ENCODE measurements around the gene SPTBN4.

The SPTBN4 gene

DNA sequence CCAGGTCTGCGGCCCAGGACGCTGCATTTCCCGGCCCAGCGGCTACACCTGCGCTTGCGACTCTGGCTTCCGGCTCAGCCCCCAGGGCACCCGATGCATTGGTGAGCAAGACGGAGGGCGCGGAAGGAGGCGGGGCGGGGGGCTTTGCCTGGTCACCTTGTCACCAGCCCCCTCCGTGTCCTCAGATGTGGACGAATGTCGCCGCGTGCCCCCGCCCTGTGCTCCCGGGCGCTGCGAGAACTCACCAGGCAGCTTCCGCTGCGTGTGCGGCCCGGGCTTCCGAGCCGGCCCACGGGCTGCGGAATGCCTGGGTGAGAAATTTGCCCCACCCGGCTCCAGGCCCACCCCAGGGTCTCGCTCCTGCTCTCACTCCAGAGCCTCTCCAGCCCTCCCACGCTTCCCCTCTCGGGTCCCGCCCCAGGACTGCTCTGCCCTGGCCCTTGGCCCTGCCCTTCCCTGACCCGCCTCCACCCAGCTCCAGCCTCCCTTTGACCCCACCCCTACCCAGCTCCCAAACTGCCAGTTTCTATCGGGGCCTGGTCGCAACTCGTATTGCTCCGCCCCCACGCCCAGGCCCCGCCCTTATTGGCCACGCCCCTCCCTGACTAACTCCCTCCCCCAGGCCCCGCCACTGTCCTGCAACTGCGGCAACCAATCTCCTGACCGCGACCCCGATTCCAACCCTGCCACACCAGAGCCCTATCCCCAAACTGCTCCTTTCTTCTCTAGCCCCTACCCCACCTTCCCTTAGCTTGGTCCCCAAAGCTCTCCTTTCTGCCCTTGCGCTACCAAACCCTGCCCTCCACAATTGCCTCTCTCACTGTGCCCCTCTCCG is 143.0 kb downstream of the SPTBN4 start:
- peaks cover 69% of the 10 kb centered on the region for H3K4me1 Mint-ChIP-seq
- H3K4me3 Mint-ChIP-seq = peak overlapping the region; percentile 94
- peak overlapping the region; percentile 98 for H3K27ac Mint-ChIP-seq
- no peaks in the 10 kb centered on the region for H3K27me3 Mint-ChIP-seq
- no peaks in the 10 kb centered on the region for H3K9me3 Mint-ChIP-seq
- peaks cover 1% of the 10 kb centered on the region for H3K36me3 Mint-ChIP-seq

DNA sequence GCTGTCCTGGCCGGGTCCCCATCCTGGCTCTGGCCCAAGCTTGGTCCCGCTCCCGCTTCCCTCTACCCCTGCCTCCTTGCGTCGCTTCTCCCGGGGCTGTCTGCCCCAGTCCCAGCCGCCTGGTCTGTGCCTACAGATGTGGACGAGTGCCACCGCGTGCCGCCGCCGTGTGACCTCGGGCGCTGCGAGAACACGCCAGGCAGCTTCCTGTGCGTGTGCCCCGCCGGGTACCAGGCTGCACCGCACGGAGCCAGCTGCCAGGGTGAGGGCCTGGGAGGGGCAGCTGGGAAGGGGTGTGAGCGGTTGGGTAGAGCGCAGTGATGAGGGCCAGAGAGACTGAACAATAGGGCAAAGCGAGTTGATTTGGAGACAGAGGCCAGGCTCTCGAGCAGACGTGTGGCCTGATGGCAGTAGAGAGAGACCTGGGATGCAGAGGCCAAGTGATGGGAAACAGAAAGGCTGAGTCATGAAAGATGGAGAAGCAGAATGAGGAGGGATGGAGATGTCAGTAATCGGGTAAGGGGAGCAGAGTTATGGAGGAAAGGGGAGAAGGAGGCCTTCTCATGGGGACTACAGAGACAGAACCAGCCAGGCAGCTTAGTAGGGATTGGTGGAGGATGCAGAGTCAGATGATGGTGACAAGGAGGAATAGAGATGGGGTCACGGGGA is 143.7 kb downstream of the SPTBN4 start:
- peaks cover 69% of the 10 kb centered on the region for H3K4me1 Mint-ChIP-seq

DNA sequence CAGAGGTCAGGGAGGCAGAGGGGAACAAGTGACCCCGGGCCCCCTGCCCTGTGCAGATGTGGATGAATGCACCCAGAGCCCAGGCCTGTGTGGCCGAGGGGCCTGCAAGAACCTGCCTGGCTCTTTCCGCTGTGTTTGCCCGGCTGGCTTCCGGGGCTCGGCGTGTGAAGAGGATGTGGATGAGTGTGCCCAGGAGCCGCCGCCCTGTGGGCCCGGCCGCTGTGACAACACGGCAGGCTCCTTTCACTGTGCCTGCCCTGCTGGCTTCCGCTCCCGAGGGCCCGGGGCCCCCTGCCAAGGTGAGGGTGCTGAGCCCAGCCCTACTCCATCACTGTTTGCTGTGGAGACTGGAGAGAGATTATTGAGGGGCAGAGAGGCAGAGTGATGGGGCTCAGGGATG is 144.3 kb downstream of the SPTBN4 start:
- H3K36me3 Mint-ChIP-seq = peaks cover 7% of the 10 kb centered on the region
- peak overlapping the region; percentile 98 for H3K27ac Mint-ChIP-seq
- no peaks in the 10 kb centered on the region for H3K27me3 Mint-ChIP-seq
- H3K9me3 Mint-ChIP-seq = no peaks in the 10 kb centered on the region
- H3K4me3 Mint-ChIP-seq = peak overlapping the region; percentile 94
- peaks cover 69% of the 10 kb centered on the region for H3K4me1 Mint-ChIP-seq

More for the DNA sequence above, 143.7 kb downstream of the SPTBN4 start:
- no peaks in the 10 kb centered on the region for H3K9me3 Mint-ChIP-seq
- H3K4me3 Mint-ChIP-seq = peak overlapping the region; percentile 94
- peaks cover 3% of the 10 kb centered on the region for H3K36me3 Mint-ChIP-seq
- H3K27me3 Mint-ChIP-seq = no peaks in the 10 kb centered on the region
- H3K27ac Mint-ChIP-seq = peak overlapping the region; percentile 98

DNA sequence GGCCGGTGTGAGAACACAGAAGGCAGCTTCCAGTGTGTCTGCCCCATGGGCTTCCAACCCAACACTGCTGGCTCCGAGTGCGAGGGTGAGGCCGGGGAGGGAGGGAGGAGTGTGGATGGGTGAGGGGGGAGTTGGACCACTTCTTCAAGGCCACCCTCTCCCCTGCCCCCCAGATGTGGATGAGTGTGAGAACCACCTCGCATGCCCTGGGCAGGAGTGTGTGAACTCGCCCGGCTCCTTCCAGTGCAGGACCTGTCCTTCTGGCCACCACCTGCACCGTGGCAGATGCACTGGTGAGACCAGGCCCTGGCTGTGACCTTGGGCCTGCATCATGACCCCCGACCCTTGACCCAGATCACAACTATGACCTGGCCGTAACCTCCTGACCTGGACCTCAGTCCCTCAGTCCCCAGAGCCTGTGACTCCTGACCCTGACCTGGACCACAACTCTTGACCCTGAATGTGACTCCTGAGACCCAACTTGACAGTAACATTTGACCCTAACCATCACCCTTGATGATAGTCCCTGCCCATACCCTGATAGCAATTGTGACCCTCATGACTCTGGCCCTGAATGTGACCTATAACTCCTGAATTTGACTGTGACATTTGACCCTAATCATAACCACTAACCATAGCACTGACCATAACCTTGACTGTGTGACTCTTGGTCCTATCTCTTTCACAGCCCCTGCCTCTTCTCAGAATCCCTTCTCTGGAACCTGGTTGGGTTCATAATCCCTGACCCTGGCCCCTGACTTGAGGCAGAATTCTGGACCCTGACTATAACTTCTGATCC is 145.3 kb downstream of the SPTBN4 start:
- Mint-ChIP-seq H3K27me3 (no peaks in the 10 kb centered on the region), H3K27ac (peak overlapping the region; percentile 98), H3K4me3 (peak overlapping the region; percentile 34), H3K36me3 (peaks cover 7% of the 10 kb centered on the region), H3K4me1 (peaks cover 65% of the 10 kb centered on the region), H3K9me3 (no peaks in the 10 kb centered on the region)

DNA sequence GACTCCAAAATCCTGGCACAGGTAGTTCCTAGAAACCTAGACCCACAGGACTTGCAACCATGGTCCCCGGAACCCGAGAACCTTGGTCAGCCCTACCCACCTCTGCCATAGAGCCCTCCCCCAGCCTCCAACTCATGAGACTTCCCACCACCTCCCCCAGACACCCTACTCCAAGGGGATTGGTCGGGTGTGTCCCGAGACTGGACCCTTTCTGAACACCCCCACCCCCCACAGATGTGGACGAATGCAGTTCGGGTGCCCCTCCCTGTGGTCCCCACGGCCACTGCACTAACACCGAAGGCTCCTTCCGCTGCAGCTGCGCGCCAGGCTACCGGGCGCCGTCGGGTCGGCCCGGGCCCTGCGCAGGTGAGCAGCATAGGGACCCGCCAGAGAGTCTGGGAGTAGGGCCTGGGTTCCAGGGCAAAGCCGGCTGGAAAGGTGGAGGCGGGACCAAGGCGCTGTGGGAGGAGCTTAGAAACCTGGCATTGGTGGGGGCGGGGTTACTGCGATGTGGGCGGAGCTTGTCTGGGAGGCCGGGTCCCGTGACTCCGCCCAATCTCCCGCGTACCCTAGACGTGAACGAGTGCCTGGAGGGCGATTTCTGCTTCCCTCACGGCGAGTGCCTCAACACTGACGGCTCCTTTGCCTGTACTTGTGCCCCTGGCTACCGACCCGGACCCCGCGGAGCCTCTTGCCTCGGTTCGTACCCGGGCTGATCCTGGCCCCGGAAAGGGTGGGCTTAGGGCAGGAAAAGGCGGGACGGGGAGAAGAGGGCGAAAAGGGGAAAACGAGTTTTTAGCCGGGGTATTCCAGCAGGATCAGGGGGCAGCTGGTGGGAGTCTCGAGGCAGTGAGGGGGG is 146.3 kb downstream of the SPTBN4 start:
- Mint-ChIP-seq H3K36me3 (peaks cover 7% of the 10 kb centered on the region), H3K27me3 (no peaks in the 10 kb centered on the region), H3K27ac (peak overlapping the region; percentile 98), H3K4me1 (peaks cover 59% of the 10 kb centered on the region), H3K4me3 (peak overlapping the region; percentile 100), H3K9me3 (no peaks in the 10 kb centered on the region)

DNA sequence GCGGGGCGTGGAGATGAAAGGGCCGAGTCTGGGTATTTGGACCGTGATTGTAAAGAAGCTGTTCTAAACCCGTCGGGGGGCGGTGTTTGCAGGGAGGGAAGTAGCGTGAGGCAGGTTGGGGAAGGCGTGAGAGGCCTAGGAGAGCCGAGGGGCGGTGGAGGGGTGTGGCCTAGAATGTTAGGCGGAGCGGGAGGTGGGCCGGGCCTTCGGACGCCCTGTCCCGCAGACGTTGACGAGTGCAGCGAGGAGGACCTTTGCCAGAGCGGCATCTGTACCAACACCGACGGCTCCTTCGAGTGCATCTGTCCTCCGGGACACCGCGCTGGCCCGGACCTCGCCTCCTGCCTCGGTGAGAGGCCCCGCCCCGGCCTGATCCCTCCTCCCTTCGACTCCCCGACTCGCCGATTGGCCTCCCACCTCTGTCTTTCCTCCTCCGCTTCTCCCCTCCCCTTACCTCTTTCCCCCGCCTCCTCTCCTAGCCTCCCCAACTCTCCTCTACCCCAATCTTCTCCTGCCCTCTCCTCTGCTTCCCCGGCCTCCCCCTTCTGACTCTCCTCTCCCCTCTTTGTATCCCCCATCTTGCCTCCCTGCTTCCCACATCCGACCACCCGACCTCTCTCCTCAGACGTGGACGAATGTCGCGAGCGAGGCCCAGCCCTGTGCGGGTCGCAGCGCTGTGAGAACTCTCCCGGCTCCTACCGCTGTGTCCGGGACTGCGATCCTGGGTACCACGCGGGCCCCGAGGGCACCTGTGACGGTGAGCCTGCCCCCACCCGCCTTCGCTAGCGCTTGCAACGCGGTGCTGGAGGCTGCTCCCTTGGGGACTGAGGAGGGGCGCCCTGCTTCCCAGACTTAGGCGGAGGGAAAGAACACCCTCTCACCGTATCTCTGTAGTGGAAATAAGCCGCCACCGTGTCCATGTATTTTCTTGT is 147.2 kb downstream of the SPTBN4 start:
- H3K27ac Mint-ChIP-seq = peak overlapping the region; percentile 100
- H3K4me3 Mint-ChIP-seq = peak overlapping the region; percentile 100
- H3K4me1 Mint-ChIP-seq = peaks cover 54% of the 10 kb centered on the region
- H3K27me3 Mint-ChIP-seq = no peaks in the 10 kb centered on the region
- peaks cover 7% of the 10 kb centered on the region for H3K36me3 Mint-ChIP-seq
- H3K9me3 Mint-ChIP-seq = no peaks in the 10 kb centered on the region

DNA sequence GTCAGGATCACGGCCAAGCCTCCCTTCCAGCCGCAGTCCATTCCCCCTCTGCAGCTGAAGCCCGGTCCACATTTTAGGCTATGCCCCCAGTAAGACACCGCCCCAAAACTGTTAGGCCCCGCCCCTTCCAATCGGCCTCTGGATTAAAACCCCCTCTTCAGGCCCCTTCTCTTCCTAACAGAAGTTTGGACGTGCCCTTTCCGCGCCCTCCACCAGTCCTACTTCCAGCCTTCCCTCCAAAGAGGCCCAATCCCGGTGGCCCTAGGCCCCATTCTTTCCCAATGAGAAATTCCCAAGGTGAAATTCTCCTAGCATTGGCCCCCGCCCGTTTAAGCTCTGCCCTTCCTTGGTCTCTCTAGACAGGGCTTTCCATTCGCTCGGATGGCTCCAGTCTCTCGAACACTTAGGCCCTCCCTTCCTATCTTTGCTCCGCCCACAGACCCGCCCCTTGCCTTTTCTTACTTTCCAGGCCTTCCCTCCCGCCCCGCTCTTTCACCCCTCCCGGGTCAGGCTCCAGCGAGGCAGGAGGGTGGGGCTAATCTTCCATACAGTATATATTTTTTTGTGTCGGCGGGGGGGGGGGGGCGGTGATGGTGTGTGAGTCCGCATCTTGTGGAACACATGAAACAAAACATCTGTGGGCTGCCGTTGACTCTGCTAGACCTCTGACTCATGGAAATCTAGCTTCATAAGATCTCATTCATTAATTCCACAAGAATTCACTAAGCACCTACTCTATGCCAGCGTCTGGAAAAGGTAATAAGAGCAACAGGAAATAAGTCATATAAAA is 148.0 kb downstream of the SPTBN4 start:
- Mint-ChIP-seq H3K36me3 (peaks cover 13% of the 10 kb centered on the region), H3K4me1 (peaks cover 58% of the 10 kb centered on the region), H3K9me3 (no peaks in the 10 kb centered on the region), H3K27me3 (no peaks in the 10 kb centered on the region), H3K27ac (peak overlapping the region; percentile 100), H3K4me3 (peak overlapping the region; percentile 100)

DNA sequence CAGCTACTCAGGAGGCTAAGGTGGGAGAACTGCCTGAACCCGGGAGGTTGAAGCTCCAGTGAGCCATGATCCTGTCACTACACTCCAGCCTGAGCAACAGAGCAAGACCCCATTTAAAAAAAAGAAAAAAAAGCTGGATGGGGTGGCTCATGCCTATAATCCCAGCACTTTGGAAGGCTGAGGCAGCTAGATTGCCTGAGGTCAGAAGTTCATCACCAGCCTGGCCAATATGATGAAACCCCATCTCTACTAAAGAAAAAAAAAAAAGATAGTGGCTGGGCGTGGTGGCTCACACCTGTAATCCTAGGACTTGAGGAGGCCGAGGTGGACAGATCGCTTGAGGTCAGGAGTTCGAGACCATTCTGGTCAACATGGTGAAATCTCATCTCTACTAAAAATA is 149.4 kb downstream of the SPTBN4 start:
- Mint-ChIP-seq H3K27me3 (no peaks in the 10 kb centered on the region), H3K36me3 (peaks cover 15% of the 10 kb centered on the region), H3K4me1 (peaks cover 47% of the 10 kb centered on the region), H3K9me3 (no peaks in the 10 kb centered on the region), H3K27ac (peak overlapping the region; percentile 100), H3K4me3 (peak overlapping the region; percentile 100)

DNA sequence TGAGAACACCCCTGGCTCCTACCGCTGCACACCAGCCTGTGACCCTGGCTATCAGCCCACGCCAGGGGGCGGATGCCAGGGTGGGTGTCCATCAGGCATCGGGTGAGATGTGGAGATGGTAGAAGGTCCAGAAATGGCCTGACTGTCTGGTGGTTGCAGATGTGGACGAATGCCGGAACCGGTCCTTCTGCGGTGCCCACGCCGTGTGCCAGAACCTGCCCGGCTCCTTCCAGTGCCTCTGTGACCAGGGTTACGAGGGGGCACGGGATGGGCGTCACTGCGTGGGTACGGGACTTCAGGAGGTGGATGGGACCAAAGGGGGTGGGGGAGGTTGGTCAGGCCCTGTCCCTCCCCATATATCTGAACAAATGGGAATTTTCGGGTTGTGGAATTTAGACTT is 150.1 kb downstream of the SPTBN4 start:
- Mint-ChIP-seq H3K27me3 (no peaks in the 10 kb centered on the region), H3K4me3 (no peak overlapping the region), H3K27ac (peak overlapping the region; percentile 90), H3K9me3 (no peaks in the 10 kb centered on the region), H3K4me1 (peaks cover 42% of the 10 kb centered on the region), H3K36me3 (peaks cover 19% of the 10 kb centered on the region)

DNA sequence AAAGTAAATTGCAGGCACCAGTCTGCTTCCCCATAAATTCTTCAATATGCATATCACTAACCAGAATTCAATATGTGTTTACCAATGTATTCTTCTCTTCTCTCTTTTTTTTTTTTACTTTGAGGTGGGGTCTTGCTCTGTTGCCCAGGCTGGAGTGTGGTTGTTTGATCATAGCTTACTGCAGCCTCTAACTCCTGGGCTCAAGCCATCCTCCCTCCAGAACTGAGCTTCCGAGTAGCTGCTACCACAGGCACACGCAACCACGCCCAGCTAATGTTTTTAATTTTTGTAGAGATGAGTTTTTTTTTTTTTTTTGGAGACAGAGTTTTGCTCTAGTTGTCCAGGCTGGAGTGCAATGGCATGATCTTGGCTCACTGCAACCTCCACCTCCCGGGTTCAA is 151.2 kb downstream of the SPTBN4 start:
- H3K27me3 Mint-ChIP-seq = no peaks in the 10 kb centered on the region
- no peak overlapping the region for H3K4me3 Mint-ChIP-seq
- H3K4me1 Mint-ChIP-seq = peaks cover 34% of the 10 kb centered on the region
- no peaks in the 10 kb centered on the region for H3K9me3 Mint-ChIP-seq
- H3K36me3 Mint-ChIP-seq = peaks cover 19% of the 10 kb centered on the region
- peak overlapping the region; percentile 88 for H3K27ac Mint-ChIP-seq

DNA sequence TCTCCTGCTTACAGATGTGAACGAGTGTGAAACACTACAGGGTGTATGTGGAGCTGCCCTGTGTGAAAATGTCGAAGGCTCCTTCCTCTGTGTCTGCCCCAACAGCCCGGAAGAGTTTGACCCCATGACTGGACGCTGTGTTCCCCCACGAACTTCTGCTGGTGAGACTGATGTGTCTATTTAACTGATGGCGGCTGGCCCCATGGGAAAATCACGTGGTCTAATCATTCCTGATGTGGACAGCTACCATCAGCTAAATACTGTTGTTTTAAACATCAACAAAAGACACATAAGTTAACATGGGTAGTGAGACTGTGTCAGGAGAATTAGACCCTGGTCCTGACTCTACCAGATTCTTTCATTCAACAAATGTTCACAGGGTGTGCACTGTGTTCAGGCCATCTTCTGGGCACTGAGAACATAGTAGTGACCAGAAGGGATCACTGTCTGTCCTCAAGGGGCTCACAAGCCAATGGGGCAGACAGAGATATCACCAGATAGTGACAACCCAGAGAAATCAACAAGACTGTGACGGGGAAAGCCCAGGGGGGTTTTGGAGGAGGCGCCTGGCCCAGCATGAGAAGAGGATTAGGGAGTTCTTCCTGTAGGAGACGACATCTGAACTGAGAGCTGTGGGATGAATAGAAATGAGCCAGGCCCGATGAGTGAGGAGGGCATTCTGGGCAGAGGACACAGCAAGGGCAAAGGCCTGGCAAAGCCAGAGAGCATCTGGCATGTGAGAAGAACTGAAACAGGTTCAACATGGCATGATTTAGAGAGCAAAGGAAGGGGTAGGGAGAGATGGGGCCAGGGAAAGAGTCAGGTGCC is 152.7 kb downstream of the SPTBN4 start:
- no peaks in the 10 kb centered on the region for H3K9me3 Mint-ChIP-seq
- H3K4me3 Mint-ChIP-seq = no peak overlapping the region
- H3K4me1 Mint-ChIP-seq = peaks cover 27% of the 10 kb centered on the region
- H3K27me3 Mint-ChIP-seq = no peaks in the 10 kb centered on the region
- H3K27ac Mint-ChIP-seq = peak overlapping the region; percentile 89
- H3K36me3 Mint-ChIP-seq = peaks cover 22% of the 10 kb centered on the region

DNA sequence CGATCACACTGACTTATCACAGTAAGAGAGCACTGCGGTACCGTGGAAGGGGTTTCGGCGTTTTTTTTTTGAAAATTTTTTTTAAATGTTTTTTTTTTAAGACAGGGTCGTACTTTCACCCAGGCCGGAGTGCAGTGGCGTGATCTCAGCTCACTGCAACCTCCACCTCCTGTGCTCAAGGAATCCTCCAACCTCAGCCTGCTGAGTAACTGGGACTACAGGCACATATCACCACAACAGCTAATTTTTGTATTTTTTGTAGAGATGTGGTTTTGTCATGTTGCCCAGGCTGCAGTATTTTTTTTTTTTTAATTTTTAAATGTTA is 153.3 kb downstream of the SPTBN4 start:
- Mint-ChIP-seq H3K4me1 (peaks cover 31% of the 10 kb centered on the region), H3K36me3 (peaks cover 22% of the 10 kb centered on the region)

DNA sequence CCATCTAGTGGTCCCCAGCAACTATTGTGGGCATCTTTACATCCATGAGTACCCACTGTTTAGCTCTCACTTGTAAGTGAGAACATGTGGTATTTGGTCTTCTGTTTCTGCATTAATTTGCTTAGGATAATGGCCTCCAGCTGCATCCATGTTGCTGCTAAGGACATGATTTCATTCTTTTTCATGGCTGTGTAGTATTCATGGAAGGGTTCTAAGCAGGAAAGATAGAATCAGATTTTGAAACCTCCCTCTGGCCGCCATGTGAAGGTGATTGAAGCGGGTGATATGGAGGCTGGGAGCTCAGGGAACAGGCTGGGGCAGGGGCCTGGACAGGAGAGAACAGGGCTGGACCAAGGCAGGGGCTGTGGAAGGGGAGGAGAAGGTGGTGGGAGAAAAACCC is 154.5 kb downstream of the SPTBN4 start:
- H3K27ac Mint-ChIP-seq = peak overlapping the region; percentile 24
- H3K4me1 Mint-ChIP-seq = peaks cover 23% of the 10 kb centered on the region
- H3K27me3 Mint-ChIP-seq = no peaks in the 10 kb centered on the region
- no peak overlapping the region for H3K4me3 Mint-ChIP-seq
- H3K36me3 Mint-ChIP-seq = peaks cover 24% of the 10 kb centered on the region
- no peaks in the 10 kb centered on the region for H3K9me3 Mint-ChIP-seq

More for the DNA sequence above, 153.3 kb downstream of the SPTBN4 start:
- peak overlapping the region; percentile 89 for H3K27ac Mint-ChIP-seq
- H3K27me3 Mint-ChIP-seq = no peaks in the 10 kb centered on the region
- H3K4me3 Mint-ChIP-seq = no peak overlapping the region
- no peaks in the 10 kb centered on the region for H3K9me3 Mint-ChIP-seq
